ENCODE results near the gene DRG1.
"Not testable (repeated sequence)": the region's sequence is repeated elsewhere in the genome, so short reads cannot be mapped to it uniquely, and the experiment has no call there.

The DRG1 gene

GRCh38 chr22:31399211-31400022, at the start of gene DRG1:
TSS of gene DRG1 (plus strand) at chr22:31399604. CDS start at chr22:31399684, 80 bp downstream.
- peak; percentile 97 for DNase-seq (ENCODE audit: low read depth)

GRCh38 chr22:31349960-31350359, 49.4 kb upstream of the DRG1 start:
- DNase-seq (ENCODE audit: low read depth): no peak

GRCh38 chr22:31350410-31350863, 49.0 kb upstream of the DRG1 start:
- DNase-seq (ENCODE audit: low read depth): no peak

- DNase-seq (ENCODE audit: low read depth): no peak
These were observed 44.9 kb upstream of the DRG1 start for GRCh38 chr22:31354515-31354914.

- no peak for DNase-seq (ENCODE audit: low read depth)
These were observed 39.4 kb upstream of the DRG1 start for GRCh38 chr22:31360029-31360428.

- DNase-seq (ENCODE audit: low read depth): no peak
These were observed 37.7 kb upstream of the DRG1 start for GRCh38 chr22:31361743-31362142.

- no peak for DNase-seq (ENCODE audit: low read depth)
These were observed 35.4 kb upstream of the DRG1 start for GRCh38 chr22:31363885-31364465.

- DNase-seq (ENCODE audit: low read depth): no peak
These were observed 32.0 kb upstream of the DRG1 start for GRCh38 chr22:31367426-31367825.

GRCh38 chr22:31377612-31378011, 21.8 kb upstream of the DRG1 start:
- no peak for DNase-seq (ENCODE audit: low read depth)

GRCh38 chr22:31378123-31378522, 21.3 kb upstream of the DRG1 start:
- DNase-seq (ENCODE audit: low read depth): no peak

- not testable (repeated sequence) for DNase-seq (ENCODE audit: low read depth)
These were observed 20.8 kb upstream of the DRG1 start for GRCh38 chr22:31378651-31379050.

- no peak for DNase-seq (ENCODE audit: low read depth)
These were observed 5.5 kb upstream of the DRG1 start for GRCh38 chr22:31393893-31394292.

- DNase-seq (ENCODE audit: low read depth): no peak
These were observed 5.1 kb upstream of the DRG1 start for GRCh38 chr22:31394326-31394725.

GRCh38 chr22:31398231-31398630, 1.2 kb upstream of the DRG1 start:
- DNase-seq (ENCODE audit: low read depth): no peak

- no peak for DNase-seq (ENCODE audit: low read depth)
These were observed 606 bp downstream of the DRG1 start for GRCh38 chr22:31400023-31400397.

- DNase-seq (ENCODE audit: low read depth): not testable (repeated sequence)
These were observed 2.9 kb downstream of the DRG1 start for GRCh38 chr22:31402350-31402749.

- no peak for DNase-seq (ENCODE audit: low read depth)
These were observed 26.1 kb downstream of the DRG1 start for GRCh38 chr22:31425331-31426050.

GRCh38 chr22:31431950-31432349, 32.5 kb downstream of the DRG1 start:
- no peak for DNase-seq (ENCODE audit: low read depth)

- no peak for DNase-seq (ENCODE audit: low read depth)
These were observed 36.7 kb downstream of the DRG1 start for GRCh38 chr22:31436132-31436531.

GRCh38 chr22:31439808-31440207, 40.4 kb downstream of the DRG1 start:
- no peak for DNase-seq (ENCODE audit: low read depth)

- no peak for DNase-seq (ENCODE audit: low read depth)
These were observed 41.3 kb downstream of the DRG1 start for GRCh38 chr22:31440681-31441080.

GRCh38 chr22:31441652-31442051, 42.2 kb downstream of the DRG1 start:
- DNase-seq (ENCODE audit: low read depth): no peak
